MM.1S (cell line): Measurements from ENCODE around the gene SLC4A7.

Experiments used
- CTCF ChIP-seq: fragments of 300-600 bp; sonication (generic); IDR thresholded peaks from 2 replicates; pipeline ENCODE4 v1.5.1; 2016; ENCODE audit warnings: antibody characterized with exemption, low read length, mixed read lengths
- EZH2phosphoT487 ChIP-seq: fragments of 300-600 bp; sonication (generic); IDR thresholded peaks from 2 replicates; pipeline ENCODE4 v1.6.1; 2018; ENCODE audit warnings: antibody characterized with exemption, low read length

DNA sequence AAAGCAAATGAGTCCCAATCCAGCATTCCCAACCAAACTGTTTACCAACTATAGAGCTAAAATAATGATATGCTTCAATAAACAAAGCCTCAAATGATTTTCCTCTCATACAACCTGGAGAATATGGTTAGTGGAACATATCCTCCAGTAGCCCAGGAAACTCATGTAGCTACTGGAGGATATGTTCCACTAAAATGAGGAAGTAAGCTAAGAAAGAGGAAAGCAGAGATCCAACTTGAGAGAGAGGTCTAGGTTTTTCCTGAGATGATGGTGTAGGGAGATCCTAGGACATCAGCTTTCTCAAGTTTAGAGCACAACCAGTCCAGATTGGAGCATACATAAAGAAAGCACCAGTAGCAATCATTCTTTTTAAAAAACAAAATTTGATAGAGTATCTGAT is 44.6 kb upstream of the SLC4A7 start:
- TF ChIP-seq CTCF = no peak
- no peak for TF ChIP-seq EZH2phosphoT487
